Measurements from ENCODE around the gene CFAP161. TPM values are rescaled to one million over a fixed set of nuclear protein-coding genes. Genes with fewer than 3 reads are reported as not detected.

Gene CFAP161
- total and polyA plus RNA-seq, 2 of the 13 experiments (the other 11 are each of a cell fraction or from before 2014, with no cell fraction given), result not detected

DNA sequence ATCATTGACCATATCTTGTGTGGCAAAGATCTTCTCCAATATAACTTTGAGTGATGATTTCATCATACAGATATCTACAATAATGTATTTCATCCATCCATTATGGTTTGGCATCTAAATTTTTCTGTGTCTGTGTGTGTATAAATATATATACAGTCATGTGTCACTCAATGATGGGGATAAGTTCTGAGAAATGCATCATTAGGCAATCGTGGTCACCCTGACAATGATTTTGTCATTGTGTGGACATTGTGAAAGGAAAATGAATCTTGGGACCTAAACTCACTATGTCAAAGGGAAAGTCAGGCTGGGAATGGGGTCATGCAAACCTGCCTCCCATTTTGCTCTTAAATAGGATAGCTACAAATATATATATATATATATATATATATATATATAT is 12.4 kb downstream of the CFAP161 start:
- Histone ChIP-seq H3K27ac (ENCODE audit: extremely low read length, insufficient read depth, low read length) (no peak overlapping the region), H3K27me3 (ENCODE audit: control insufficient read depth in 1 of 2, insufficient read depth in 2 of 2, low read length in 2 of 2) (peaks cover 0 to 7% of the 10 kb centered on the region in 2 experiments; a peak in 2 of 5 replicates), H3K9me3 (ENCODE audit: low read length) (no peaks in the 10 kb centered on the region), H3K4me2 (ENCODE audit: low read depth, low read length) (no peak overlapping the region), H4K20me1 (ENCODE audit: insufficient read depth, low read length) (no peaks in the 10 kb centered on the region), H3K79me2 (ENCODE audit: insufficient read depth, low read length) (no peaks in the 10 kb centered on the region), H3K4me1 (ENCODE audit: insufficient read depth, low read length) (no peaks in the 10 kb centered on the region), H3K4me3 (replicated peaks in 1 of 3; ENCODE audit: insufficient read depth in 1 of 3, low read depth in 2 of 3, low read length in 3 of 3) (no peak overlapping the region), H2AFZ (ENCODE audit: low read length) (no peak overlapping the region), H3K9ac (ENCODE audit: insufficient read depth, low read depth, low read length) (no peak overlapping the region), H3K36me3 (replicated peaks in 1 of 2; ENCODE audit: control insufficient read depth in 1 of 2, insufficient read depth in 2 of 2, low read length in 2 of 2) (no peaks in the 10 kb centered on the region)
- TF ChIP-seq ARID4A (CRISPR knock-in tag; IDR thresholded peaks at IDR 0.05; ENCODE audit: borderline replicate concordance) (no peak), RXRB (CRISPR knock-in tag; IDR thresholded peaks at IDR 0.05; ENCODE audit: borderline replicate concordance) (no peak), ZBTB38 (CRISPR knock-in tag; IDR thresholded peaks at IDR 0.05) (no peak), ZBTB43 (CRISPR knock-in tag; conservative IDR thresholded peaks at IDR 0.05) (no peak), NPAS2 (CRISPR knock-in tag; IDR thresholded peaks at IDR 0.05; ENCODE audit: borderline replicate concordance) (no peak), HNRNPL (IDR thresholded peaks at IDR 0.05; ENCODE audit: low read depth, low read length) (no peak), TOE1 (CRISPR knock-in tag; IDR thresholded peaks at IDR 0.05) (no peak)
- TF ChIP-seq, protein P1, sequence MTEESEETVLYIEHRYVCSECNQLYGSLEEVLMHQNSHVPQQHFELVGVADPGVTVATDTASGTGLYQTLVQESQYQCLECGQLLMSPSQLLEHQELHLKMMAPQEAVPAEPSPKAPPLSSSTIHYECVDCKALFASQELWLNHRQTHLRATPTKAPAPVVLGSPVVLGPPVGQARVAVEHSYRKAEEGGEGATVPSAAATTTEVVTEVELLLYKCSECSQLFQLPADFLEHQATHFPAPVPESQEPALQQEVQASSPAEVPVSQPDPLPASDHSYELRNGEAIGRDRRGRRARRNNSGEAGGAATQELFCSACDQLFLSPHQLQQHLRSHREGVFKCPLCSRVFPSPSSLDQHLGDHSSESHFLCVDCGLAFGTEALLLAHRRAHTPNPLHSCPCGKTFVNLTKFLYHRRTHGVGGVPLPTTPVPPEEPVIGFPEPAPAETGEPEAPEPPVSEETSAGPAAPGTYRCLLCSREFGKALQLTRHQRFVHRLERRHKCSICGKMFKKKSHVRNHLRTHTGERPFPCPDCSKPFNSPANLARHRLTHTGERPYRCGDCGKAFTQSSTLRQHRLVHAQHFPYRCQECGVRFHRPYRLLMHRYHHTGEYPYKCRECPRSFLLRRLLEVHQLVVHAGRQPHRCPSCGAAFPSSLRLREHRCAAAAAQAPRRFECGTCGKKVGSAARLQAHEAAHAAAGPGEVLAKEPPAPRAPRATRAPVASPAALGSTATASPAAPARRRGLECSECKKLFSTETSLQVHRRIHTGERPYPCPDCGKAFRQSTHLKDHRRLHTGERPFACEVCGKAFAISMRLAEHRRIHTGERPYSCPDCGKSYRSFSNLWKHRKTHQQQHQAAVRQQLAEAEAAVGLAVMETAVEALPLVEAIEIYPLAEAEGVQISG (CRISPR knock-in tag; IDR thresholded peaks at IDR 0.05), result no peak
- ChIA-PET CTCF (ENCODE audit: low intra/inter-chr PET ratio, low total read pairs) (no interaction called here), POLR2A (interaction anchor here (0.7 kb wide), 1 partner anchor 166 kb away, joined by 3 read pairs; no protein-coding TSS in a partner anchor)
- intact Hi-C loops (cut with micrococcal nuclease; ENCODE audit: unreplicated experiment) (no loop called here), in situ Hi-C loops (cut with HindIII; ENCODE audit: extremely low pct_ligation_motif_present, low pct_unique_long_range_greater_than_20kb) (no loop called here)
- no TSS peak for BruUV-seq (replicated peaks)
- ATAC-seq (no peak), FAIRE-seq (no peak), DNase-seq (ENCODE audit: low spot score) (no peak)
- WGBS (ENCODE audit: low lambda C conversion rate), result 6% methylated on average over 1 of the region's 1 CpG

Data from HepG2 (cell line).